Endothelial cell of umbilical vein (primary cell): ENCODE results near the gene ZSCAN29. TPM values are rescaled to one million over a fixed set of nuclear protein-coding genes. Genes with fewer than 3 reads are reported as not detected.

Experiments used
- BruUV-seq: library from RNA; stranded (reverse); fragments of 400-500 nt; replicated peaks from 2 replicates; lab custom pipeline; 2021; lab: Mats Ljungman, UMichigan
- CTCF ChIA-PET: fragments of 300-600, 350-600 bp; sonication (Branson Sonifier 250); formaldehyde crosslinking; loops from one replicate; lab custom pipeline; 2021; ENCODE audit warnings: antibody characterized with exemption, inconsistent platforms; lab: Charles Lee
- POLR2A ChIA-PET: fragments of 300-600, 350-600 bp; sonication (Branson Sonifier 250); formaldehyde crosslinking; loops from one replicate; lab custom pipeline; 2021; ENCODE audit warnings: antibody characterized with exemption, inconsistent platforms; lab: Charles Lee
- DNase-seq: peaks from one replicate; pipeline ENCODE4 v3.0.0-alpha.2; 2011; ENCODE audit warnings: low read depth, low spot score
- FAIRE-seq: peaks from 2 replicates; lab custom pipeline; 2011; peaks lifted over from hg19 to GRCh38; lab: Jason Lieb, UNC
- H2AFZ ChIP-seq: 2 replicates; pipeline ENCODE4 v1.6.0; 2012; ENCODE audit warnings: low read depth, low read length, control low read depth, inconsistent platforms
- H3K27ac ChIP-seq: 2 replicates; pipeline ENCODE4 v1.5.1; 2011; ENCODE audit warnings: low read depth, mild to moderate bottlenecking, control low read depth, low read length, moderate library complexity; ENCODE audit not compliant: insufficient read depth
- H3K27me3 ChIP-seq, 2 experiments: 2 replicates each; pipeline versions ENCODE4 v1.6.0 to v1.6.1; 2011; ENCODE audit warnings: low read length in 2 of 2, mixed read lengths in 1 of 2; ENCODE audit not compliant: control insufficient read depth in 2 of 2, insufficient read depth in 2 of 2
- H3K36me3 ChIP-seq, 2 experiments: 2 replicates in 1 of 2; 3 replicates in 1 of 2; pipeline ENCODE4 v1.5.1; 2011; ENCODE audit warnings: low read length in 2 of 2, mild to moderate bottlenecking in 1 of 2, moderate library complexity in 1 of 2; ENCODE audit not compliant: control insufficient read depth in 2 of 2, insufficient read depth in 2 of 2; ENCODE audit errors: extremely low read depth in 1 of 2
- H3K4me1 ChIP-seq: 3 replicates; pipeline ENCODE4 v1.5.1; 2011; ENCODE audit warnings: mild to moderate bottlenecking, low read length; ENCODE audit not compliant: control insufficient read depth, insufficient read depth; ENCODE audit errors: extremely low read depth
- H3K4me2 ChIP-seq: 2 replicates; pipeline ENCODE4 v1.6.1; 2011; ENCODE audit warnings: low read length, control low read depth, mixed read lengths; ENCODE audit not compliant: insufficient read depth
- H3K4me3 ChIP-seq, 3 experiments: fragments of 200-600 bp in 1 of 3; sonication (generic), shearing (Covaris generic) in 1 of 3; replicated peaks in 1 of 3; 2 replicates each; pipeline ENCODE4 v1.5.1; 2011 to 2016; ENCODE audit warnings: control low read depth in 3 of 3, low read length in 3 of 3, mild to moderate bottlenecking in 2 of 3, inconsistent platforms in 1 of 3, low read depth in 1 of 3, moderate library complexity in 1 of 3; ENCODE audit not compliant: insufficient read depth in 1 of 3
- H3K79me2 ChIP-seq: 2 replicates; pipeline ENCODE4 v1.6.0; 2012; ENCODE audit warnings: low read length, inconsistent platforms; ENCODE audit not compliant: control insufficient read depth, insufficient read depth
- H3K9ac ChIP-seq: replicated peaks from 2 replicates; pipeline ENCODE3; 2011; ENCODE audit warnings: low read length, control low read depth; ENCODE audit not compliant: insufficient read depth; ENCODE audit errors: extremely low read depth
- H3K9me1 ChIP-seq: replicated peaks from 3 replicates; pipeline ENCODE4 v1.6.0; 2011; ENCODE audit warnings: mild to moderate bottlenecking, low read length; ENCODE audit not compliant: control insufficient read depth, insufficient read depth; ENCODE audit errors: extremely low read depth
- H3K9me3 ChIP-seq: replicated peaks from 2 replicates; pipeline ENCODE4 v1.5.1; 2012; ENCODE audit warnings: low read length, inconsistent platforms; ENCODE audit not compliant: control insufficient read depth, insufficient read depth
- H4K20me1 ChIP-seq: replicated peaks from 2 replicates; pipeline ENCODE3; 2011; ENCODE audit warnings: mild to moderate bottlenecking, low read length; ENCODE audit not compliant: control insufficient read depth, insufficient read depth; ENCODE audit errors: extremely low read depth
- EZH2 ChIP-seq: IDR thresholded peaks from 2 replicates; pipeline ENCODE4 v1.6.1; 2012; ENCODE audit warnings: borderline replicate concordance, low read depth, mild to moderate bottlenecking, moderate library complexity, low read length, inconsistent platforms; ENCODE audit not compliant: severe bottlenecking
- GATA2 ChIP-seq: IDR thresholded peaks from 2 replicates; pipeline ENCODE4 v1.7.0; 2011; ENCODE audit warnings: low read depth, mild to moderate bottlenecking, moderate library complexity, mixed read lengths, low read length; ENCODE audit not compliant: insufficient read length, insufficient read depth
- JUN ChIP-seq: IDR thresholded peaks from 2 replicates; pipeline ENCODE4 v1.6.1; 2011; ENCODE audit warnings: borderline replicate concordance, low read depth; ENCODE audit not compliant: insufficient read length, insufficient read depth
- MYC ChIP-seq: IDR thresholded peaks from one replicate; pipeline ENCODE4 v1.6.1; 2011; ENCODE audit warnings: mild to moderate bottlenecking, low read depth, low read length
- POLR2A ChIP-seq: IDR thresholded peaks from 2 replicates; pipeline ENCODE4 v1.6.1; 2012; ENCODE audit warnings: low read depth, mild to moderate bottlenecking, control low read depth, low read length
- POLR2AphosphoS5 ChIP-seq: IDR thresholded peaks from 2 replicates; pipeline ENCODE4 v1.6.1; 2012; ENCODE audit warnings: low read depth, mild to moderate bottlenecking, control low read depth, low read length, moderate library complexity; ENCODE audit not compliant: insufficient read depth
- dilution Hi-C: fragments of 300-500 bp; cut with MboI; formaldehyde crosslinking; loops from one replicate; pipeline ENCODE4 v1.15.0; 2019; ENCODE audit warnings: low sequenced_read_pairs; ENCODE audit not compliant: extremely low pct_ligation_motif_present
- intact Hi-C: fragments of 100-400 bp; cut with micrococcal nuclease; formaldehyde crosslinking; loops from one replicate; pipeline ENCODE4 v1.10.0; 2022
- polyA plus RNA-seq, 4 experiments: library from polyadenylated mRNA; depleted of rRNA in 3 of 4; stranded (reverse) in 3 of 4; unstranded in 1 of 4; fragments of >200 nt; gene quantifications; 2 replicates each; pipeline versions ENCODE4 v1.2.1 to v1.2.3, GENCODE V29; 2011 to 2012; ENCODE audit warnings: missing spikeins in 1 of 4
- total RNA-seq: library from RNA; stranded (reverse); gene quantifications from 2 replicates; pipeline ENCODE4 v1.2.3, GENCODE V29; 2021
- TF ChIP-seq, protein P1 (sequence below), 2 donors: IDR thresholded peaks; 1 replicate in 1 of 2; 2 replicates in 1 of 2; pipeline ENCODE4 v1.5.1; 2011; ENCODE audit warnings: low read length in 2 of 2, mild to moderate bottlenecking in 2 of 2, moderate library complexity in 2 of 2, control low read depth in 1 of 2, inconsistent platforms in 1 of 2, low read depth in 1 of 2; ENCODE audit not compliant: insufficient read depth in 1 of 2; ENCODE audit errors: extremely low read depth in 1 of 2
- TF ChIP-seq, protein P2 (sequence below): IDR thresholded peaks from 2 replicates; pipeline ENCODE4 v1.6.1; 2011; ENCODE audit not compliant: insufficient read depth, insufficient read length

ZSCAN29 gene
- total and polyA plus RNA-seq, 2 donors (not counting 3 experiments of a cell fraction or from before 2014, with no cell fraction given) = 3.7 to 15.7 TPM

GRCh38 chr15:43314171-43314570 is 56.7 kb downstream of the ZSCAN29 start:
- H3K79me2 ChIP-seq = no peaks in the 10 kb centered on the region
- no peak overlapping the region for H3K27ac ChIP-seq
- no peak overlapping the region for H2AFZ ChIP-seq
- BruUV-seq = no TSS peak
- ChIA-PET CTCF (no interaction called here), POLR2A (no interaction called here)
- H3K36me3 ChIP-seq = no peaks in the 10 kb centered on the region
- peaks cover 19 to 32% of the 10 kb centered on the region in 2 experiments for H3K27me3 ChIP-seq
- FAIRE-seq (no peak), DNase-seq (no peak)
- dilution Hi-C loops (no loop called here), intact Hi-C loops (no loop called here)
- H3K9me1 ChIP-seq = no peaks in the 10 kb centered on the region
- H3K4me3 ChIP-seq = no peak overlapping the region
- no peaks in the 10 kb centered on the region for H3K9me3 ChIP-seq
- no peaks in the 10 kb centered on the region for H3K4me1 ChIP-seq
- TF ChIP-seq POLR2AphosphoS5 (no peak), MYC (no peak), JUN (no peak), POLR2A (no peak), EZH2 (no peak), GATA2 (no peak)
- TF ChIP-seq, protein P1, sequence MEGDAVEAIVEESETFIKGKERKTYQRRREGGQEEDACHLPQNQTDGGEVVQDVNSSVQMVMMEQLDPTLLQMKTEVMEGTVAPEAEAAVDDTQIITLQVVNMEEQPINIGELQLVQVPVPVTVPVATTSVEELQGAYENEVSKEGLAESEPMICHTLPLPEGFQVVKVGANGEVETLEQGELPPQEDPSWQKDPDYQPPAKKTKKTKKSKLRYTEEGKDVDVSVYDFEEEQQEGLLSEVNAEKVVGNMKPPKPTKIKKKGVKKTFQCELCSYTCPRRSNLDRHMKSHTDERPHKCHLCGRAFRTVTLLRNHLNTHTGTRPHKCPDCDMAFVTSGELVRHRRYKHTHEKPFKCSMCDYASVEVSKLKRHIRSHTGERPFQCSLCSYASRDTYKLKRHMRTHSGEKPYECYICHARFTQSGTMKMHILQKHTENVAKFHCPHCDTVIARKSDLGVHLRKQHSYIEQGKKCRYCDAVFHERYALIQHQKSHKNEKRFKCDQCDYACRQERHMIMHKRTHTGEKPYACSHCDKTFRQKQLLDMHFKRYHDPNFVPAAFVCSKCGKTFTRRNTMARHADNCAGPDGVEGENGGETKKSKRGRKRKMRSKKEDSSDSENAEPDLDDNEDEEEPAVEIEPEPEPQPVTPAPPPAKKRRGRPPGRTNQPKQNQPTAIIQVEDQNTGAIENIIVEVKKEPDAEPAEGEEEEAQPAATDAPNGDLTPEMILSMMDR (IDR thresholded peaks at IDR 0.05; ENCODE audit: extremely low read depth in 1 of 2, insufficient read depth in 1 of 2, low read depth in 1 of 2, low read length in 2 of 2) = no peak
- TF ChIP-seq, protein P2, sequence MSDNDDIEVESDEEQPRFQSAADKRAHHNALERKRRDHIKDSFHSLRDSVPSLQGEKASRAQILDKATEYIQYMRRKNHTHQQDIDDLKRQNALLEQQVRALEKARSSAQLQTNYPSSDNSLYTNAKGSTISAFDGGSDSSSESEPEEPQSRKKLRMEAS = no peak
- no peaks in the 10 kb centered on the region for H4K20me1 ChIP-seq
- H3K4me2 ChIP-seq = no peak overlapping the region
- H3K9ac ChIP-seq = no peak overlapping the region
